GM18951 (cell line): ENCODE measurements around the gene CORO1C.

Experiments
- POLR2A ChIP-seq: IDR thresholded peaks from 4 replicates; pipeline ENCODE4 v1.6.1; 2011; ENCODE audit warnings: mild to moderate bottlenecking; ENCODE audit not compliant: insufficient read length, insufficient read depth; ENCODE audit errors: extremely low read depth
- in situ Hi-C: fragments of 300-500 bp; cut with MboI; formaldehyde crosslinking; loops from one replicate; pipeline ENCODE4 v1.12.0; 2022; ENCODE audit warnings: low sequenced_read_pairs, mixed read lengths, inconsistent platforms; ENCODE audit not compliant: unreplicated experiment

Gene CORO1C

DNA sequence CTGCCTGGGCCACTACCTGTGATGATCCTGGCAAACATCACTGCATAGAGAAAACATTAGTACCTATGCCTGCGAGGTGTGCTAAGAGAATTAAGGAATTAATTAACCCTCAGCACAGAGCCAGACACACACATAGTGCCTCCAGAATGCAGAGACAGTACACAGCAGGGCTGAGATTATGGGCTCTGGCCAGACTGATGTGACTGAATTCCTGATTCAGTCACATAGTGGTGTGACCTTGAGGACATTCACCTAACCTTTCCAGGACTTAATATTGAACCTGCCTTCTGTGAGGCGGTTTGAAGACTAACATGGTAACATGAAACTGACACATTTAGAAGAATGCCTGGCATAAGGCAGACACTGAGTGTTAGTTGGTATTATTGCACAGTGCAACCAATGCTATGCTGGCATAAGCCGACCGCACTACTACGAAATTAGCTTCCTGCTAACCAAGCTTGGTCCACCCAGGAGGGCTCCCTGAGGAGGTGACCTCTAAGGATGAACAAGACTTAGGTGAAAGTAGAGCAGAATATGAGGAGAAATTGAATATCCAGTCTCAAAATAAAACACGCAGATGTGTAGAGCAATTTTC is 65.6 kb downstream of the CORO1C start:
- no peak for TF ChIP-seq POLR2A
- in situ Hi-C loops = loop anchor here (10.0 to 25.0 kb wide), 3 partner anchors 139 to 397 kb away; partner anchors contain the start of gene USP30

DNA sequence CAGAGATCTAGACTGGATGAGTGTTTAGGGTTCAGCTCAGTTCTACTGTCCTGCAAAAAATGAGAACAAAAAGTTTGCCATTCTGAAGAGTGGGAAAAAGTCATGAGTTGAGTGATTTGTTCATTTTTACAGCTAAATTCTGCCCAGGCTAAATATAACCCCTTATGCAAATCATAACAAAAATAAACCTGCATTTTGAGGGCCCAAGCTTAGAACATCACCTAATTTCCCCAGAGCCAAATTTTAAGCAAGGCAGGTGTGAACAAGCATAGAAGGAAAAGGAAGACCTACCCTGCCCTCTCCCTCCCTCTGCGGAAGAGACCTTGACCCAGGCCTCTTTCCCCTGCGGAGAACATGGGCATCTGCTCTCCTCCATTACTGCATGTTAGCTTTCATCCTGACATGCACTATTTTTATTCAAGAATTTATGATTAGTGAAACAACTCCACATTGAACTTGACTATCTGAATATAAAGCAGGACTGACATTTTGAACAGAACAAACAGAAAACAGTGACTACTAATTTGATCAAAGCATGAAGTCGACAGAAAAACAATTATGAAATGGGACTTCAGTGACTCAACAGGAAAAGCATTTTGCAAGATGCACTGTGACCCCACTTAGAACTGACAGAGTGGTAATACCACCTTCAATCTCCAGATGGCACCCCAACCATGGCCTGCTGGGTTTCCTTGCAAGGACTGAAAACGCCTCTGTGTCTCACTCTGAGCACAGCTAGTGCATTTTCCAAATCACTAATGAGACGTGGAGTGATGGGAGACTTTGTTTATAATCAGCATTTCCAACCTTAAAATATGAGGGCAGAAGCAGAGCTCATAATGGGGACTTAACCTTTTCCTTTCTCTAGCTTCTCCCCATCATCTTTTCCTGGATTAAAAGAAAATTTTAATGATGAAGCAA is 66.7 kb downstream of the CORO1C start:
- TF ChIP-seq POLR2A = peak; percentile 38
- in situ Hi-C loops = loop anchor here (10.0 to 25.0 kb wide), 3 partner anchors 140 to 398 kb away; partner anchors contain the start of gene USP30

DNA sequence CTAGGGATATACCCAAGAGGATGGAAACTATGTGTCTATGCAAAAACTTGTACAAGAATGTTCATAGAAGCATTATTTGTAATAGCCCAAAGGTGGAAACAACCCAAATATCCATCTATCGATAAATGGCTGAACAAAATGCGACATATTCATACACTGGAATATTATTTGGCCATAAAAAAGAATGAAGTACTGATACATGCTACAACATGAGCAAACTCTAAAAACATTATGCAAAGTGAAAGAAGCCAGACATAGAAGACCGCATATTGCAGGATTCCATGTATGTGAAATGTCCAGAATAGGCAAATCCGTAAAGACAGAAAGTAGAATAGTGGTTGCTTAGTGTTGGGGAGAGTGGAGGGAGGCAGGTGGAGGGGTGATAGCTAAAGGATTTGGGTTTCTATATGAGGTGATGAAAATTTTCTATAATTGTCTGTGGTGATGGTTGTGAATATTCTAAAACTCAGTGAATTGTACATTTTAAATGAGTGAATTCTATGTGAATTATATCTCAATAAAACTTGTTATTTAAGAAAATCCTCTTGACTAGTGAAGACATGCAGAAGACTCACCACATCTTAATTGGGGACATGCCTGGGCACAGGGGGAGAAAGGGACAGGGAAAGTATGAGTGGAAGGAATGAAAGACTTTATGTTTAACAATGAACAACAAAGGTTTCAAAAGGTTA is 67.8 kb downstream of the CORO1C start:
- no peak for TF ChIP-seq POLR2A
- in situ Hi-C loops = loop anchor here (10.0 to 25.0 kb wide), 3 partner anchors 141 to 399 kb away; partner anchors contain the start of gene USP30

DNA sequence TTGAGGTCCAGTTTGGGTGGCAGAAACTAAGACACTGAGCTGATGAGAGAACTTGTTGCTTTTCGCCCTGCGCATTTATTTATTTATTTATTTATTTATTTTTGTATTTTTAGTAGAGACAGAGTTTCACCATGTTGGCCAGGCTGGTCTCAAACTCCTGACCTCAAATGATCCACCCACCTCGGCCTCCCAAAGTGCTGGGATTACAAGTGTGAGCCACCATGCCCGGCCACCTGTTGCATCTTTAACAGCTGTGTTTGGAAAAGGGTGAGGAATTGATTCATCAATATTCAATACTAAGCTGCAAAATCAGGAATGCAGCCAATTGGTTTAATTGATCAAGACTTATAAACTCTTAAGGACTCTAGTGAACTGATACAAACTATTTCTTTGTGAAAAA is 73.2 kb downstream of the CORO1C start:
- in situ Hi-C loops = loop anchor here (25.0 kb wide), 2 partner anchors 279 to 404 kb away; partner anchors contain the start of gene USP30

DNA sequence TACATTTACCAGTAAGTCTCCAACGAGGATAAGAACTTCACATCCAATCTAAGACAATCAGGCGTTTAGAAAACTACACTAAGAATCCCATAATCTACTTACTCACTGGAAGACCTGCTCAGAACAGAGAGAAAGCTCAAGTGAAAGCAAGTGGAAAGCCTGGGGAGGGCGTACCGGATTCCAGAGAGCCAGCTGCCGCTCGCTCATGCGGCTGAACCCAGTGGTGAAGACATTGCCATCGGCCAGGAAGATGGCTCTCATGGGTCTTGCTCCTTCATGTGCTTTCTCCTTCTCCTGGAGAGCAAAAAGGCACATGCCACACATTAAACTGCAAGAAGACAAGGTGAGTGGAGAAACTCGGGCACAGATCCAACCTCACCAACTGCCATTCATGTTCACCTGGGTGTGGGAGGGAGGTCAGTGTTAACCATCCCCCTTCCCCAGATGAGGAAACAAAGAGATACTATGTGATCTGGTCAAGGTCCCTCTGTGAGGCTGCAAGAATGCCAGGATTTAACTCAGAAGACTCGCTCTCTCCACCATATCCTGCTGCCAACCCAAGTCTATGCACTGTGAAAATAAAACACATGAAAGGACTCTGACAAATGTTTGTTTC is 74.1 kb downstream of the CORO1C start:
- TF ChIP-seq POLR2A = no peak
- in situ Hi-C loops = loop anchor here (25.0 kb wide), 2 partner anchors 280 to 405 kb away; partner anchors contain the start of gene USP30

DNA sequence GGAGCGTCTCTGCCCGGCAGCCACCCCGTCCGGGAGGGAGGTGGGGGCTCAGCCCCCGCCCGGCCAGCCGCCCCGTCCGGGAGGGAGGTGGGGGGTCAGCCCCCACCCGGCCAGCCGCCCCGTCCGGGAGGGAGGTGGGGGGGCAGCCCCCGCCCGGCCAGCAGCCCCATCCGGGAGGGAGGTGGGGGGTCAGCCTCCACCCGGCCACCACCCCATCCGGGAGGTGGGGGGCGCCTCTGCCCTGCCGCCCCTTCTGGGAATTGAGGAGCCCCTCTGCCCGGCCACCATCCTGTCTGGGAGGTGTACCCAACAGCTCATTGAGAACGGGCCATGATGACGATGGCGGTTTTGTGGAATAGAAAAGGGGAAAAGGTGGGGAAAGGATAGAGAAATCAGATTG is 75.1 kb downstream of the CORO1C start:
- in situ Hi-C loops = loop anchor here (25.0 kb wide), 2 partner anchors 281 to 406 kb away; partner anchors contain the start of gene USP30

DNA sequence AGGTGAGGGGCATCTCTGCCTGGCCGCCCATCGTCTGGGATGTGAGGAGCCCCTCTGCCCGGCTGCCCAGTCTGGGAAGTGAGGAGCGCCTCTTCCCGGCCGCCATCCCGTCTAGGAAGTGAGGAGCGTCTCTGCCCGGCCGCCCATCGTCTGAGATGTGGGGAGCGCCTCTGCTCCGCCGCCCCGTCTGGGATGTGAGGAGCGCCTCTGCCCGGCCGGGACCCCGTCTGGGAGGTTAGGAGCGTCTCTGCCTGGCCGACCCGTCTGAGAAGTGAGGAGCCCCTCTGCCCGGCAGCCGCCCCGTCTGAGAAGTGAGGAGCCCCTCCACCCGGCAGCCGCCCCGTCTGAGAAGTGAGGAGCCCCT is 75.5 kb downstream of the CORO1C start:
- in situ Hi-C loops = loop anchor here (25.0 kb wide), 2 partner anchors 282 to 407 kb away; partner anchors contain the start of gene USP30

DNA sequence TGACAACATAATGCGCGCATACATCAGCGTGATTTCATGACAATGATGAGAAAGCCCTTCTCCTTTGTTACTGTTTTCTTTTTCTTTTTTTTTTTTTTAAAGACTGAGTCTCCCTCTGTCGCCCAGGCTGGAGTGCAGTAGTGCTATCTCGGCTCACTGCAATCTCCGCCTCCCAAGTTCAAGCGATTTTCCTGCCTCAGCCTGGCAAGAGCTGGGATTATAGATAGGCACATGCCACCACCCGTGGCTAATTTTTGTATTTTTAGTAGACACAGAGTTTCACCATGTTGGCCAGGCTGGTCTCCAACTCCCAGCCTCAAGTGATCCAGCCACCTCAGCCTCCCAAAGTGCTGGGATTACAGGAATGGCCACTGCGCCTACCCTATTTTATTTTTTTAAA is 76.7 kb downstream of the CORO1C start:
- in situ Hi-C loops = loop anchor here (25.0 kb wide), 2 partner anchors 283 to 408 kb away; partner anchors contain the start of gene USP30

DNA sequence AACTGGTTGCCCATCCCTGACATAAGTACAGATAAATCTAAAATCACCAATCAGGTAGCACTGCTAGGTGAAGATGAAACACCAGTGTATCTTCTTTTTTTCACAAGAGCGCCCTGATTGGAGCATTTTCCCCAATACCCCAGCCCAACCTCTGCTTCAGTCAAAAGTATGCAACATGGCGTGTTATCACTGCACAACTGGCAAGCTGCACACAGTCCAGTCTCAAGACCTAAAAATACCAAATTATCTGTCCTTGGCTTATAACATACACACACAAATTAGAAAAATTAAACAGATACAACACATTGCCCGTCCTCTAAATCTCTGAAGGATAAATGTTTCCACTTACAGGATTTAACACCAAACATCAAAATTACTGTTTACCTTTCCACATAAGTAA is 77.4 kb downstream of the CORO1C start:
- TF ChIP-seq POLR2A = no peak
- in situ Hi-C loops = loop anchor here (25.0 kb wide), 2 partner anchors 283 to 408 kb away; partner anchors contain the start of gene USP30

DNA sequence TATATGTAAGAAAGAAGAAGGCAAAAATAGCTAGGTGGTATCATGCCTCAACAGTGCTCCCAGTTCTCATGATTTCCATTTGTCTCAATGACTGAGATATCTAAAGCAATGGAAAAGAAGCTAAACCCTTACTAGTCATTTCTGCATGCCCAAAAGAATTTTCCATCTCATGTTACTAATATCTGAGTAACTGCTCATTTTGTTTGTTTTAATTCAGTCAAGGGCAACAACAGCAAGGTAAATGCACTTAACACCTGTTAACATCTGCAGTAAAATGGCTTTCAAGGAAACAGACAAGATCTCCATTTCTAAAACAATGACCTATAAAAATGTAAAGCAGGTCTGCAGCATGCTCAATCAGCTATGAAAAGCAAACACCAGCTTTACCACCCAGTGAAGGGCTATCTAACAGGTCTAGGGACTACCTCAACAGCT is 78.2 kb downstream of the CORO1C start:
- in situ Hi-C loops = loop anchor here (25.0 kb wide), 2 partner anchors 284 to 409 kb away; partner anchors contain the start of gene USP30
- no peak for TF ChIP-seq POLR2A

DNA sequence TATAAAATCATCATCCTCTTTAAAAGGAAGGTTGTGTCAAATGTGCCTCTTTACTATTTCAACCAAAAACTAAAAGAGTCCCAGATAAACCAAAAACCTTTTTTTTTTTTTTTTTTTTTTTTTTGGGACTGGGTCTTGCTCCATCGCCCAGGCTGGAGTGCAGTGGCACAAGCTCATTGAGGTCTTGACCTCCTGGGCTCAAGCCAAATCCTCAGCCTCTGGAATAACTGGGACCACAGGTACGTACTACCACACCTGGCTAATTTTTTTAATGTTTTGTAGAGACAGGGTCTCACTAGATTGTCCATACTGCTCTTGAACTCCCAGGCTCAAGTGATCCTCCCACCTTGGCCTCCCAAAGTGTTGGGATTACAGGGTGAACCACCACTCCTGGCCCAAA is 81.2 kb downstream of the CORO1C start:
- no peak for TF ChIP-seq POLR2A
- in situ Hi-C loops = loop anchor here (25.0 kb wide), 2 partner anchors 287 to 412 kb away; partner anchors contain the start of gene USP30

DNA sequence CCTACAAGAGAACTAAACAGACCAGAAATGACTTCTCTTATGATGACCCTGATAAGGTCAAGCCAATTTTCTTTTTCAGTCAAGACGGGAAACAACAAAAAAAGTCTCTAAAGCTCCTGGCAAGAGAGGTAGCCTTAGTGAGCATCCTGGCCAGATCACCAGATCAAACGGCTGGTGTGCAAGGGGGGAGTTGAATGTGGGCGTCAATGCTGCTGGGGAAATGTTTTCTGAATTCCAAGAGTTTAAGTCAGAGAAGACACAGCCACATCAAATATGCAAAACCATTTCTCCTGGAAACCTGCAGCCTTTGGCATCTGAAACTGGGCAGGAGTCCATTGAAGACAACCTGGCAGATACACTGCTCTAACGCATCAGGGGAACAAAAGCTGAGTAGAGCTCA is 81.6 kb downstream of the CORO1C start:
- in situ Hi-C loops = loop anchor here (25.0 kb wide), 2 partner anchors 288 to 413 kb away; partner anchors contain the start of gene USP30
- no peak for TF ChIP-seq POLR2A

DNA sequence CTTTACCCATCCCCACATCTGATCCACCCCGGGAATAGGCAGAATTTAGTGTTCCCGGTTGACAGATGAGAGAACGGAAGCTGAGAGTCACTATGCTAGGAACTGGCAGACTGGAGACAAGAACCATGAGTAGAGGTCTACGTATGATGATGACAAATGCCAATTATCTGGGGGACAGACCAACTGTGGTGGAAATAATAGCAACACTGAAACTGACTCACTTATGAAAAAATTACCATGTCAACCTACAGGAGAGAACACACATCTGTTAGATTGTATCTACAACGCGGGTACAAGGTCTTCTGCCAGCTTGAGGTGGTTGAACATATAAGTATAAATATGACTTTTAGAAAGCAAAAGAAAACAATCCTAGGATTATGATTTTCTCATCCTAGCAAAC is 82.2 kb downstream of the CORO1C start:
- TF ChIP-seq POLR2A = no peak
- in situ Hi-C loops = no loop called here

DNA sequence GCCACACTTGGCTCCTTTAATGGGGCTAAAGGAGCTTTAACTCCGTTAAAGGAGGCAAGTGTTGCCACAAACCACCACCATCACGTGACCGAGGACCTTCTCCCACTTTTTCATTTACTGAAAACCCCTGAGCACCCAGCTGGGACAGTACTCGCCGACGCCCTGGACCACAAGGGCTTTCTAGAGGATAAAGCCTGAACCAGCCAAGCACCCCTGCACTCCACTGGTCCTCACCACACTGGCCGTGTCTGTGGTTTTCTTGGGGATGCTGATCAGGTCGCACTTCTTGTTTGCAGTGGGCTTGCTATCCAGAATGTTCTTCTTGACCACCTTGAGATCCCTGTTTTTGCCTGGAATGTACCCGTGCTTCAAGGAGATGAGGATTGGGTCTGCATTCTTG is 82.9 kb downstream of the CORO1C start:
- no peak for TF ChIP-seq POLR2A
- in situ Hi-C loops = no loop called here
